ENCODE data around the gene PSTPIP1. TPM values are rescaled to one million over a fixed set of nuclear protein-coding genes. Genes with fewer than 3 reads are reported as not detected.

The PSTPIP1 gene
- total RNA-seq, 1 donor from 2014 or later: not detected

- no peak overlapping the region for H3K4me3 Mint-ChIP-seq (ENCODE audit: unreplicated experiment)
- FAIRE-seq (no peak), DNase-seq (ENCODE audit: low read depth) (no peak)
- H3K27ac Mint-ChIP-seq (ENCODE audit: unreplicated experiment): no peak overlapping the region
- no peaks in the 10 kb centered on the region for H3K9me3 ChIP-seq (ENCODE audit: insufficient read depth, low read depth, low read length)
- no peak overlapping the region for H3K4me2 ChIP-seq (ENCODE audit: low read length)
- no peaks in the 10 kb centered on the region for H3K36me3 Mint-ChIP-seq (ENCODE audit: low read depth, unreplicated experiment)
- H3K9ac ChIP-seq (ENCODE audit: low read length): no peak overlapping the region
- H3K4me1 ChIP-seq (ENCODE audit: insufficient read depth, low read length): no peaks in the 10 kb centered on the region
- H3K4me3 ChIP-seq (ENCODE audit: insufficient read depth, low read depth, low read length): no peak overlapping the region
- no peak overlapping the region for H2AFZ ChIP-seq (ENCODE audit: low read depth, low read length)
- H3K27ac ChIP-seq (ENCODE audit: low read depth, low read length): no peak overlapping the region
- H4K20me1 ChIP-seq (ENCODE audit: insufficient read depth, low read length): no peaks in the 10 kb centered on the region
- peaks cover 6% of the 10 kb centered on the region for H3K27me3 Mint-ChIP-seq (ENCODE audit: low read depth, unreplicated experiment)
- H3K27me3 ChIP-seq (ENCODE audit: insufficient read depth, low read length): no peaks in the 10 kb centered on the region
- no peaks in the 10 kb centered on the region for H3K9me3 Mint-ChIP-seq (ENCODE audit: unreplicated experiment)
- no peaks in the 10 kb centered on the region for H3K4me1 Mint-ChIP-seq (ENCODE audit: low read depth, unreplicated experiment)
- no peaks in the 10 kb centered on the region for H3K79me2 ChIP-seq (ENCODE audit: insufficient read depth, low read length)
- no peaks in the 10 kb centered on the region for H3K36me3 ChIP-seq (ENCODE audit: insufficient read depth, low read length)
- TF ChIP-seq, protein P1, sequence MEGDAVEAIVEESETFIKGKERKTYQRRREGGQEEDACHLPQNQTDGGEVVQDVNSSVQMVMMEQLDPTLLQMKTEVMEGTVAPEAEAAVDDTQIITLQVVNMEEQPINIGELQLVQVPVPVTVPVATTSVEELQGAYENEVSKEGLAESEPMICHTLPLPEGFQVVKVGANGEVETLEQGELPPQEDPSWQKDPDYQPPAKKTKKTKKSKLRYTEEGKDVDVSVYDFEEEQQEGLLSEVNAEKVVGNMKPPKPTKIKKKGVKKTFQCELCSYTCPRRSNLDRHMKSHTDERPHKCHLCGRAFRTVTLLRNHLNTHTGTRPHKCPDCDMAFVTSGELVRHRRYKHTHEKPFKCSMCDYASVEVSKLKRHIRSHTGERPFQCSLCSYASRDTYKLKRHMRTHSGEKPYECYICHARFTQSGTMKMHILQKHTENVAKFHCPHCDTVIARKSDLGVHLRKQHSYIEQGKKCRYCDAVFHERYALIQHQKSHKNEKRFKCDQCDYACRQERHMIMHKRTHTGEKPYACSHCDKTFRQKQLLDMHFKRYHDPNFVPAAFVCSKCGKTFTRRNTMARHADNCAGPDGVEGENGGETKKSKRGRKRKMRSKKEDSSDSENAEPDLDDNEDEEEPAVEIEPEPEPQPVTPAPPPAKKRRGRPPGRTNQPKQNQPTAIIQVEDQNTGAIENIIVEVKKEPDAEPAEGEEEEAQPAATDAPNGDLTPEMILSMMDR (IDR thresholded peaks at IDR 0.05; ENCODE audit: insufficient read depth, low read depth, low read length): no peak
- TF ChIP-seq EZH2 (IDR thresholded peaks at IDR 0.05; ENCODE audit: insufficient read depth, low read length): no peak
Observed at GRCh38 chr15:76983590-76984375, 11.1 kb upstream of the PSTPIP1 start.

GRCh38 chr15:76986743-76987142 is 8.2 kb upstream of the PSTPIP1 start:
- no peaks in the 10 kb centered on the region for H3K36me3 Mint-ChIP-seq (ENCODE audit: low read depth, unreplicated experiment)
- DNase-seq (ENCODE audit: low read depth) (no peak), FAIRE-seq (no peak)
- no peak overlapping the region for H3K27ac Mint-ChIP-seq (ENCODE audit: unreplicated experiment)
- peaks cover 14% of the 10 kb centered on the region for H3K27me3 Mint-ChIP-seq (ENCODE audit: low read depth, unreplicated experiment)
- no peaks in the 10 kb centered on the region for H3K36me3 ChIP-seq (ENCODE audit: insufficient read depth, low read length)
- H3K4me2 ChIP-seq (ENCODE audit: low read length): no peak overlapping the region
- H3K27me3 ChIP-seq (ENCODE audit: insufficient read depth, low read length): no peaks in the 10 kb centered on the region
- no peaks in the 10 kb centered on the region for H3K9me3 ChIP-seq (ENCODE audit: insufficient read depth, low read depth, low read length)
- no peaks in the 10 kb centered on the region for H3K79me2 ChIP-seq (ENCODE audit: insufficient read depth, low read length)
- H3K9me3 Mint-ChIP-seq (ENCODE audit: unreplicated experiment): no peaks in the 10 kb centered on the region
- H3K9ac ChIP-seq (ENCODE audit: low read length): no peak overlapping the region
- H3K4me1 ChIP-seq (ENCODE audit: insufficient read depth, low read length): no peaks in the 10 kb centered on the region
- H4K20me1 ChIP-seq (ENCODE audit: insufficient read depth, low read length): no peaks in the 10 kb centered on the region
- no peaks in the 10 kb centered on the region for H3K4me1 Mint-ChIP-seq (ENCODE audit: low read depth, unreplicated experiment)
- H3K4me3 ChIP-seq (ENCODE audit: insufficient read depth, low read depth, low read length): no peak overlapping the region
- H3K4me3 Mint-ChIP-seq (ENCODE audit: unreplicated experiment): no peak overlapping the region
- no peak overlapping the region for H2AFZ ChIP-seq (ENCODE audit: low read depth, low read length)
- H3K27ac ChIP-seq (ENCODE audit: low read depth, low read length): no peak overlapping the region
- TF ChIP-seq EZH2 (IDR thresholded peaks at IDR 0.05; ENCODE audit: insufficient read depth, low read length): no peak
- TF ChIP-seq, protein P1 (IDR thresholded peaks at IDR 0.05; ENCODE audit: insufficient read depth, low read depth, low read length): no peak

DNA sequence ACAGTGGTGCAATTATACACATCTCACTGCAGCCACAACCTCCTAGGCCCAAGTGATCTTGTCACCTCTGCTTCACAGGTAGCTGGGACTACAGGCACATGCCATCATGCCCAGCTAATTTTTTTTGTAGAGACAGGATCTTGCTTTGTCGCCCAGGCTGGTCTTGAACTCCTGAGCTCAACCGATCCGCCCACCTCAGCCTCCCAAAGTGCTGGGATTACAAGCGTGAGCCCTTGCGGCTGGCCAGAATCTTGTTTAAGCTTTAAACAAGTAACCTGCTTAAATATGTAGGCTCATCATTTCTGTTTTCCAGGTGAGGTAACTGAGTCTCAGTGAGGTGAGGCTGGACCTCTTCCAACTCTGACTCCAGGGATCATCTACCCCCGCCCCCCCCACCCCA is 7.7 kb upstream of the PSTPIP1 start:
- TF ChIP-seq, protein P1 (IDR thresholded peaks at IDR 0.05; ENCODE audit: insufficient read depth, low read depth, low read length): no peak
- TF ChIP-seq EZH2 (IDR thresholded peaks at IDR 0.05; ENCODE audit: insufficient read depth, low read length): no peak
- Histone ChIP-seq H2AFZ (ENCODE audit: low read depth, low read length) (no peak overlapping the region), H3K27me3 (ENCODE audit: insufficient read depth, low read length) (no peaks in the 10 kb centered on the region), H3K9ac (ENCODE audit: low read length) (no peak overlapping the region), H4K20me1 (ENCODE audit: insufficient read depth, low read length) (no peaks in the 10 kb centered on the region), H3K79me2 (ENCODE audit: insufficient read depth, low read length) (no peaks in the 10 kb centered on the region), H3K36me3 (ENCODE audit: insufficient read depth, low read length) (no peaks in the 10 kb centered on the region), H3K4me3 (ENCODE audit: insufficient read depth, low read depth, low read length) (no peak overlapping the region), H3K27ac (ENCODE audit: low read depth, low read length) (no peak overlapping the region), H3K9me3 (ENCODE audit: insufficient read depth, low read depth, low read length) (no peaks in the 10 kb centered on the region), H3K4me1 (ENCODE audit: insufficient read depth, low read length) (no peaks in the 10 kb centered on the region), H3K4me2 (ENCODE audit: low read length) (no peak overlapping the region)
- H3K36me3 Mint-ChIP-seq (ENCODE audit: low read depth, unreplicated experiment): no peaks in the 10 kb centered on the region
- H3K27me3 Mint-ChIP-seq (ENCODE audit: low read depth, unreplicated experiment): peaks cover 16% of the 10 kb centered on the region
- H3K4me1 Mint-ChIP-seq (ENCODE audit: low read depth, unreplicated experiment): no peaks in the 10 kb centered on the region
- FAIRE-seq: no peak
- no peaks in the 10 kb centered on the region for H3K9me3 Mint-ChIP-seq (ENCODE audit: unreplicated experiment)
- H3K27ac Mint-ChIP-seq (ENCODE audit: unreplicated experiment): no peak overlapping the region
- no peak for DNase-seq (ENCODE audit: low read depth)
- H3K4me3 Mint-ChIP-seq (ENCODE audit: unreplicated experiment): no peak overlapping the region
